A549 (cell line): ENCODE measurements around the gene PLLP. TPM values are rescaled to one million over a fixed set of nuclear protein-coding genes. Genes with fewer than 3 reads are reported as not detected.

Source experiments
- ATAC-seq, 2 experiments: fragments of 200-7000 bp in 1 of 2; fragments of >200 bp in 1 of 2; cut with Nextera tagmentation in 1 of 2; cut with Tn5 transposase in 1 of 2; 3 replicates each; pipeline versions ENCODE4 v1.8.0 to v1.9.1; 2018 to 2020; ENCODE audit warnings: mild to moderate bottlenecking in 1 of 2, moderate library complexity in 1 of 2
- CTCF ChIA-PET: fragments of 300-600 bp; sonication (Branson Sonifier 250); formaldehyde crosslinking; extraction: SDS; loops from one replicate; lab custom pipeline; 2021; ENCODE audit warnings: antibody characterized with exemption, inconsistent platforms; lab: Yijun Ruan, JAX
- POLR2A ChIA-PET: fragments of 350-600 bp; formaldehyde crosslinking; extraction: SDS; loops from one replicate; lab custom pipeline; 2021; ENCODE audit warnings: antibody characterized with exemption, inconsistent platforms; lab: Yijun Ruan, JAX
- DNase-seq, 2 experiments: peaks; one replicate each; pipeline versions ENCODE4 v3.0.0 to v3.0.0-alpha.2; 2011 to 2016; ENCODE audit warnings: low read depth in 1 of 2, low spot score in 1 of 2
- FAIRE-seq: peaks from 2 replicates; lab custom pipeline; 2011; peaks lifted over from hg19 to GRCh38; lab: Jason Lieb, UNC
- H3K27ac ChIP-seq, 2 experiments: fragments of >200 bp; sonication (Bioruptor Twin); formaldehyde crosslinking; 3 replicates each; pipeline ENCODE4 v1.5.1; 2016 to 2017
- H3K4me1 ChIP-seq: fragments of >200 bp; sonication (Bioruptor Twin); formaldehyde crosslinking; 3 replicates; pipeline ENCODE4 v1.6.1; 2016
- H3K4me2 ChIP-seq: fragments of >200 bp; sonication (Bioruptor Twin); formaldehyde crosslinking; 3 replicates; pipeline ENCODE4 v1.6.1; 2016
- H3K4me3 ChIP-seq: fragments of >200 bp; sonication (Bioruptor Twin); formaldehyde crosslinking; 3 replicates; pipeline ENCODE4 v1.5.1; 2016
- H3K9me3 ChIP-seq: fragments of >200 bp; sonication (Bioruptor Twin); formaldehyde crosslinking; 3 replicates; pipeline ENCODE4 v1.6.1; 2016
- CBX8 ChIP-seq: fragments of 200-600 bp; sonication (generic); IDR thresholded peaks from 2 replicates; pipeline ENCODE4 v1.6.1; 2016
- CEBPB ChIP-seq, 2 experiments: fragments of >200 bp in 1 of 2; sonication (Bioruptor Twin) in 1 of 2; formaldehyde crosslinking in 1 of 2; IDR thresholded peaks; 2 replicates each; pipeline ENCODE4 v1.6.1; 2012 to 2016
- CHD2 ChIP-seq: fragments of 150-350 bp; IDR thresholded peaks from 2 replicates; pipeline ENCODE4 v1.6.1; 2014; ENCODE audit warnings: low read length; ENCODE audit not compliant: partially characterized antibody
- CHD4 ChIP-seq: fragments of 200-600 bp; sonication (generic); IDR thresholded peaks from 2 replicates; pipeline ENCODE4 v1.6.1; 2016; ENCODE audit warnings: antibody characterized with exemption, mild to moderate bottlenecking, borderline replicate concordance
- ESRRA ChIP-seq: fragments of 150-350 bp; IDR thresholded peaks from 2 replicates; pipeline ENCODE4 v1.6.1; 2014; ENCODE audit warnings: mild to moderate bottlenecking, low read length, borderline replicate concordance
- FOXS1 ChIP-seq: fragments of 250-450 bp; sonication (Bioruptor Pico); IDR thresholded peaks from 2 replicates; pipeline ENCODE4 v1.5.0; 2020; ENCODE audit warnings: mild to moderate bottlenecking, moderate library complexity
- HOXA7 ChIP-seq: fragments of 250-450 bp; sonication (Bioruptor Pico); IDR thresholded peaks from 2 replicates; pipeline ENCODE4 v1.5.0; 2020; ENCODE audit warnings: mild to moderate bottlenecking, moderate library complexity
- HOXB13 ChIP-seq: fragments of 250-450 bp; sonication (Bioruptor Pico); IDR thresholded peaks from 2 replicates; pipeline ENCODE4 v1.5.0; 2020; ENCODE audit warnings: low read depth, mild to moderate bottlenecking, moderate library complexity
- HOXB5 ChIP-seq: fragments of 250-450 bp; sonication (Bioruptor Pico); IDR thresholded peaks from 2 replicates; pipeline ENCODE4 v1.5.0; 2020; ENCODE audit warnings: mild to moderate bottlenecking, moderate library complexity
- JUN ChIP-seq, 2 experiments: fragments of >200 bp; sonication (Bioruptor Twin); formaldehyde crosslinking; IDR thresholded peaks; 2 replicates in 1 of 2; 3 replicates in 1 of 2; pipeline ENCODE4 v1.6.1; 2016 to 2017
- JUNB ChIP-seq: fragments of >200 bp; sonication (Bioruptor Twin); formaldehyde crosslinking; IDR thresholded peaks from 2 replicates; pipeline ENCODE4 v1.6.1; 2016
- KDM1A ChIP-seq: fragments of 200-600 bp; sonication (generic); IDR thresholded peaks from 2 replicates; pipeline ENCODE4 v1.6.1; 2016; ENCODE audit warnings: low read depth, mild to moderate bottlenecking
- KDM5A ChIP-seq: fragments of 200-600 bp; sonication (generic); IDR thresholded peaks from 2 replicates; pipeline ENCODE4 v1.6.1; 2016; ENCODE audit warnings: antibody characterized with exemption, mild to moderate bottlenecking
- MAFK ChIP-seq: fragments of 450-650 bp; IDR thresholded peaks from 2 replicates; pipeline ENCODE4 v1.6.1; 2014; ENCODE audit not compliant: partially characterized antibody
- PHF8 ChIP-seq: fragments of 200-600 bp; sonication (generic); IDR thresholded peaks from 2 replicates; pipeline ENCODE4 v1.6.1; 2016; ENCODE audit warnings: low read depth, mild to moderate bottlenecking, antibody characterized with exemption, moderate library complexity, borderline replicate concordance
- RARB ChIP-seq: fragments of 250-450 bp; sonication (Bioruptor Pico); IDR thresholded peaks from 2 replicates; pipeline ENCODE4 v1.8.0; 2021; ENCODE audit warnings: mild to moderate bottlenecking, moderate library complexity
- REST ChIP-seq: fragments of 200-600 bp; sonication (generic); IDR thresholded peaks from 2 replicates; pipeline ENCODE4 v1.6.1; 2016; ENCODE audit warnings: antibody characterized with exemption, mild to moderate bottlenecking, moderate library complexity
- TFCP2L1 ChIP-seq: fragments of 250-450 bp; sonication (Bioruptor Pico); IDR thresholded peaks from 2 replicates; pipeline ENCODE4 v1.5.0; 2021; ENCODE audit warnings: mild to moderate bottlenecking
- TP53 ChIP-seq: fragments of 250-450 bp; sonication (Bioruptor Pico); IDR thresholded peaks from 2 replicates; pipeline ENCODE4 v1.5.0; 2021; ENCODE audit warnings: mild to moderate bottlenecking, moderate library complexity
- ZFP36 ChIP-seq: fragments of 450-650 bp; IDR thresholded peaks from 2 replicates; pipeline ENCODE4 v1.6.1; 2014; ENCODE audit warnings: borderline replicate concordance; ENCODE audit not compliant: partially characterized antibody
- ZNF302 ChIP-seq: fragments of 250-450 bp; sonication (Bioruptor Pico); IDR thresholded peaks from 2 replicates; pipeline ENCODE4 v1.9.0; 2021; ENCODE audit warnings: inconsistent platforms, mild to moderate bottlenecking, moderate library complexity
- WGBS: methylation state at CpG from one replicate; pipeline ENCODE4 v1.1.6; 2017; ENCODE audit errors: missing lambda C conversion rate; 5-methylcytosine and 5-hydroxymethylcytosine counted together
- polyA plus RNA-seq, 4 experiments: library from polyadenylated mRNA; depleted of rRNA in 3 of 4; stranded (reverse); fragments of >200 nt; fragmentation: RNase III in 1 of 4; extraction: RNeasy Plus Mini Kit Qiagen cat#74134 plus additional on column Dnase treatment in 1 of 4; gene quantifications; 2 replicates in 3 of 4; 3 replicates in 1 of 4; pipeline ENCODE4 v1.2.3, GENCODE V29; 2011 to 2017
- TF ChIP-seq, protein P1 (sequence below): fragments of 150-350 bp; IDR thresholded peaks from 2 replicates; pipeline ENCODE4 v1.6.1; 2014; ENCODE audit warnings: low read depth, mild to moderate bottlenecking, low read length
- TF ChIP-seq, protein P2 (sequence below): fragments of 250-450 bp; sonication (Bioruptor Pico); IDR thresholded peaks from 2 replicates; pipeline ENCODE4 v1.5.0; 2020; ENCODE audit warnings: low read depth, mild to moderate bottlenecking, moderate library complexity
- TF ChIP-seq, protein P3 (sequence below): fragments of >200 bp; sonication (Bioruptor Twin); formaldehyde crosslinking; IDR thresholded peaks from 3 replicates; pipeline ENCODE4 v1.5.1; 2016

PLLP gene
- polyA plus RNA-seq, 2 of the 4 experiments (the other 2 are of a cell fraction), result 1.8 to 3.3 TPM

- CTCF ChIA-PET, result interaction anchor here (1.0 to 1.5 kb wide), 3 partner anchors 15 to 192 kb away, joined by 3 read pairs; no protein-coding TSS in a partner anchor
- Histone ChIP-seq H3K4me1 (peaks cover 10% of the 10 kb centered on the region), H3K4me2 (peak overlapping the region; percentile 92), H3K4me3 (peak overlapping the region; percentile 58), H3K27ac (peak overlapping the region; percentile 80 to 91), H3K9me3 (no peaks in the 10 kb centered on the region)
- DNase-seq (no peak), ATAC-seq (no peak; a peak in 1 of 6 replicates), FAIRE-seq (no peak)
- 21% methylated on average over 21 of the region's 22 CpGs for WGBS
- POLR2A ChIA-PET, result interaction anchor here (0.7 to 1.5 kb wide), 2 partner anchors 15 to 192 kb away, joined by 3 to 4 read pairs; partner anchors contain the start of gene CPNE2
- peak; percentile 93; the same call in 1 of the 2 replicates for TF ChIP-seq CHD4
- no peak for TF ChIP-seq ESRRA
Measured at GRCh38 chr16:57284952-57285363, 486 bp upstream of the PLLP start.

GRCh38 chr16:57283959-57284208, 588 bp downstream of the PLLP start:
- WGBS, result 92% methylated on average over 14 of the region's 14 CpGs
- POLR2A ChIA-PET, result interaction anchor here (2.0 kb wide), 1 partner anchor 39 kb away, joined by 8 read pairs; the partner anchor contains the start of gene ARL2BP
- TF ChIP-seq CEBPB (IDR thresholded peaks at IDR 0.05) (no peak), TP53 (CRISPR knock-in tag) (no peak), ZFP36 (no peak), ZNF302 (no peak), HOXA7 (CRISPR knock-in tag) (no peak), CBX8 (no peak), KDM5A (no peak), KDM1A (no peak), HOXB13 (CRISPR knock-in tag) (no peak), PHF8 (no peak), MAFK (no peak)
- TF ChIP-seq, protein P1, sequence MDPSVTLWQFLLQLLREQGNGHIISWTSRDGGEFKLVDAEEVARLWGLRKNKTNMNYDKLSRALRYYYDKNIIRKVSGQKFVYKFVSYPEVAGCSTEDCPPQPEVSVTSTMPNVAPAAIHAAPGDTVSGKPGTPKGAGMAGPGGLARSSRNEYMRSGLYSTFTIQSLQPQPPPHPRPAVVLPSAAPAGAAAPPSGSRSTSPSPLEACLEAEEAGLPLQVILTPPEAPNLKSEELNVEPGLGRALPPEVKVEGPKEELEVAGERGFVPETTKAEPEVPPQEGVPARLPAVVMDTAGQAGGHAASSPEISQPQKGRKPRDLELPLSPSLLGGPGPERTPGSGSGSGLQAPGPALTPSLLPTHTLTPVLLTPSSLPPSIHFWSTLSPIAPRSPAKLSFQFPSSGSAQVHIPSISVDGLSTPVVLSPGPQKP, result no peak
- TF ChIP-seq, all 56 proteins: peak for 0
- Histone ChIP-seq H3K4me2 (peak overlapping the region; percentile 92), H3K4me1 (peaks cover 13% of the 10 kb centered on the region), H3K9me3 (no peaks in the 10 kb centered on the region), H3K4me3 (peak overlapping the region; percentile 58; the same call in 1 of the 3 replicates), H3K27ac (peak overlapping the region in 1 of 2 experiments; percentile 91; a peak in 4 of 6 replicates)
- no peak for DNase-seq
- ATAC-seq, result peak in 1 of 2 experiments; percentile 14; a peak in 1 of 6 replicates
- no peak for FAIRE-seq
- CTCF ChIA-PET, result interaction anchor here (1.5 kb wide), 1 partner anchor 16 kb away, joined by 5 read pairs; no protein-coding TSS in a partner anchor

- 90% methylated on average over 23 of the region's 24 CpGs for whole genome bisulfite sequencing
- Histone ChIP-seq H3K27ac (no peak overlapping the region; a peak in 1 of 6 replicates), H3K4me3 (no peak overlapping the region), H3K4me1 (peaks cover 13% of the 10 kb centered on the region), H3K4me2 (peak overlapping the region; percentile 92; the same call in 1 of the 3 replicates), H3K9me3 (no peaks in the 10 kb centered on the region)
- FAIRE-seq, result no peak
- DNase-seq, result no peak
- peak in 1 of 2 experiments; percentile 3; a peak in 2 of 6 replicates for ATAC-seq
- CTCF ChIA-PET, result interaction anchor here (0.6 to 1.5 kb wide), 2 partner anchors 17 to 617 kb away, joined by 3 to 5 read pairs; no protein-coding TSS in a partner anchor
- POLR2A ChIA-PET, result interaction anchor here (2.0 kb wide), 1 partner anchor 38 kb away, joined by 8 read pairs; the partner anchor contains the start of gene ARL2BP
- no peak for TF ChIP-seq REST
- no peak for TF ChIP-seq CHD2
- no peak for TF ChIP-seq HOXA7 (CRISPR knock-in tag)
- no peak for TF ChIP-seq RARB
- TF ChIP-seq JUN (IDR thresholded peaks at IDR 0.05), result no peak
- TF ChIP-seq, protein P2, sequence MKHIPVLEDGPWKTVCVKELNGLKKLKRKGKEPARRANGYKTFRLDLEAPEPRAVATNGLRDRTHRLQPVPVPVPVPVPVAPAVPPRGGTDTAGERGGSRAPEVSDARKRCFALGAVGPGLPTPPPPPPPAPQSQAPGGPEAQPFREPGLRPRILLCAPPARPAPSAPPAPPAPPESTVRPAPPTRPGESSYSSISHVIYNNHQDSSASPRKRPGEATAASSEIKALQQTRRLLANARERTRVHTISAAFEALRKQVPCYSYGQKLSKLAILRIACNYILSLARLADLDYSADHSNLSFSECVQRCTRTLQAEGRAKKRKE (CRISPR knock-in tag), result no peak
- no peak for TF ChIP-seq JUNB
- TF ChIP-seq, protein P3, sequence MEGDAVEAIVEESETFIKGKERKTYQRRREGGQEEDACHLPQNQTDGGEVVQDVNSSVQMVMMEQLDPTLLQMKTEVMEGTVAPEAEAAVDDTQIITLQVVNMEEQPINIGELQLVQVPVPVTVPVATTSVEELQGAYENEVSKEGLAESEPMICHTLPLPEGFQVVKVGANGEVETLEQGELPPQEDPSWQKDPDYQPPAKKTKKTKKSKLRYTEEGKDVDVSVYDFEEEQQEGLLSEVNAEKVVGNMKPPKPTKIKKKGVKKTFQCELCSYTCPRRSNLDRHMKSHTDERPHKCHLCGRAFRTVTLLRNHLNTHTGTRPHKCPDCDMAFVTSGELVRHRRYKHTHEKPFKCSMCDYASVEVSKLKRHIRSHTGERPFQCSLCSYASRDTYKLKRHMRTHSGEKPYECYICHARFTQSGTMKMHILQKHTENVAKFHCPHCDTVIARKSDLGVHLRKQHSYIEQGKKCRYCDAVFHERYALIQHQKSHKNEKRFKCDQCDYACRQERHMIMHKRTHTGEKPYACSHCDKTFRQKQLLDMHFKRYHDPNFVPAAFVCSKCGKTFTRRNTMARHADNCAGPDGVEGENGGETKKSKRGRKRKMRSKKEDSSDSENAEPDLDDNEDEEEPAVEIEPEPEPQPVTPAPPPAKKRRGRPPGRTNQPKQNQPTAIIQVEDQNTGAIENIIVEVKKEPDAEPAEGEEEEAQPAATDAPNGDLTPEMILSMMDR, result no peak
- no peak for TF ChIP-seq HOXB5 (CRISPR knock-in tag)
- TF ChIP-seq FOXS1 (CRISPR knock-in tag), result no peak
- TF ChIP-seq TFCP2L1 (CRISPR knock-in tag), result no peak
- TF ChIP-seq CHD4, result no peak
Measured at GRCh38 chr16:57283214-57283958, 1.1 kb downstream of the PLLP start.
